Measurements from ENCODE around the gene SIN3A. TPM values are rescaled to one million over a fixed set of nuclear protein-coding genes. Genes with fewer than 3 reads are reported as not detected.

The SIN3A gene
- total and polyA plus RNA-seq, 2 experiments from 2014 or later: 24.3 to 73.0 TPM

DNA sequence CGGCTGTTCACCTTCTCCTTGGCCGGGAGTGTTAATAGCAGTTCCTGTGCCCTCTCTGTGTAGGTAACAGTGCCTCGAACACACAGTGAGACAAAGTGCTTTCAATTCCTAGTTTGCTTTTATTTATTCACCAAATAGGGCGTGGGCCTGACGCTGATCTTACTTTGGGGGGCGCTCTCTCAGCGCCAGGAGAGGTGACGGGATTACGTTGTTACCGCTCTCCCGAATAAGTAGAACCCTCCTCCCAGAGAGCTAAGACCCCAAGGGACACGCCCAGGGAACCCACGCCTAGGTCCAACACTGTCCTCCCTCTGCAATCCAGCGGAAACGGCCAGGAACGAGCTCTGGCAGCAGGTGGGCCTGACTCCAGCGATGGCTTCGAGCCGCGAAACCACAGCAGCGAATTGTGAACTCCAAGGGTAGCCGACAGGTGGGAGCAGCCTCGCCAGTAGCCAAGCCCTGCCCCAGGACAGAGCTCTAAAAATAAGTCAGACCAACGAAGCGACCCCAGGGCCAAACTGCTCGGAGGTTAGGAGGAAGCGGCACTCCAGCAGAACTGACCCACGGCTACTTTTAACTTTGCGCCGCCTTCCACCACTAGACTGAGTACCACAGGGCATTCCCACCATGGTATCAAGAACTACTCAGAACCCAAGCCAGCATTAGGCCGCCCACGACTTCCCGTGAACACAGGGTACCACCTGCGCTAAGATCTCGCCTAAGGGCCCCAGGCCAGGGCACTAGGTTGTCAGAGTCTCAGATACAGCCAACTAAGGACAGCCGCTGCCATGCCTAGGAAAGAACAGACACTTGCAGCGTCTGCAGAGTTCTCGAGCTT lies 1.6 kb upstream of the SIN3A start:
- H3K27me3 ChIP-seq (ENCODE audit: insufficient read depth): no peaks in the 10 kb centered on the region
- ATAC-seq: peak; percentile 2
- H2AFZ ChIP-seq: no peak overlapping the region
- peaks cover 17% of the 10 kb centered on the region for H3F3A ChIP-seq (replicated peaks; ENCODE audit: low read depth)
- Mint-ChIP-seq H3K4me3 (peak overlapping the region; percentile 96), H3K36me3 (ENCODE audit: low read depth) (no peaks in the 10 kb centered on the region; the same call in 2 of the 3 replicates), H3K27ac (peak overlapping the region; percentile 100), H3K4me1 (peaks cover 19% of the 10 kb centered on the region; the same call in 2 of the 3 replicates), H3K27me3 (ENCODE audit: insufficient read depth, low read depth, poor library complexity) (peaks cover 26% of the 10 kb centered on the region), H3K9me3 (no peaks in the 10 kb centered on the region; the same call in 2 of the 3 replicates)
- H3K27ac ChIP-seq (ENCODE audit: low read depth): peak overlapping the region; percentile 98
- peak overlapping the region; percentile 86 for H3K4me3 ChIP-seq
- peaks cover 21% of the 10 kb centered on the region for H3K4me1 ChIP-seq (ENCODE audit: insufficient read depth)
- TF ChIP-seq EZH2phosphoT487 (IDR thresholded peaks at IDR 0.05; ENCODE audit: unreplicated experiment): no peak
- TF ChIP-seq CREB1 (CRISPR knock-in tag; IDR thresholded peaks at IDR 0.05; ENCODE audit: low read depth): peak; percentile 56; the same call in 1 of the 2 replicates
- no peak for TF ChIP-seq JUNB (IDR thresholded peaks at IDR 0.05; ENCODE audit: unreplicated experiment)
- TF ChIP-seq, protein P1, sequence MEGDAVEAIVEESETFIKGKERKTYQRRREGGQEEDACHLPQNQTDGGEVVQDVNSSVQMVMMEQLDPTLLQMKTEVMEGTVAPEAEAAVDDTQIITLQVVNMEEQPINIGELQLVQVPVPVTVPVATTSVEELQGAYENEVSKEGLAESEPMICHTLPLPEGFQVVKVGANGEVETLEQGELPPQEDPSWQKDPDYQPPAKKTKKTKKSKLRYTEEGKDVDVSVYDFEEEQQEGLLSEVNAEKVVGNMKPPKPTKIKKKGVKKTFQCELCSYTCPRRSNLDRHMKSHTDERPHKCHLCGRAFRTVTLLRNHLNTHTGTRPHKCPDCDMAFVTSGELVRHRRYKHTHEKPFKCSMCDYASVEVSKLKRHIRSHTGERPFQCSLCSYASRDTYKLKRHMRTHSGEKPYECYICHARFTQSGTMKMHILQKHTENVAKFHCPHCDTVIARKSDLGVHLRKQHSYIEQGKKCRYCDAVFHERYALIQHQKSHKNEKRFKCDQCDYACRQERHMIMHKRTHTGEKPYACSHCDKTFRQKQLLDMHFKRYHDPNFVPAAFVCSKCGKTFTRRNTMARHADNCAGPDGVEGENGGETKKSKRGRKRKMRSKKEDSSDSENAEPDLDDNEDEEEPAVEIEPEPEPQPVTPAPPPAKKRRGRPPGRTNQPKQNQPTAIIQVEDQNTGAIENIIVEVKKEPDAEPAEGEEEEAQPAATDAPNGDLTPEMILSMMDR (conservative IDR thresholded peaks at IDR 0.05; ENCODE audit: low read depth in 2 of 2): peak; percentile 51 to 71
- no peak for TF ChIP-seq STAT1 (IDR thresholded peaks at IDR 0.05; ENCODE audit: unreplicated experiment)
- TF ChIP-seq EZH2 (IDR thresholded peaks at IDR 0.05; ENCODE audit: low read depth, unreplicated experiment): no peak
- TF ChIP-seq, protein P2, sequence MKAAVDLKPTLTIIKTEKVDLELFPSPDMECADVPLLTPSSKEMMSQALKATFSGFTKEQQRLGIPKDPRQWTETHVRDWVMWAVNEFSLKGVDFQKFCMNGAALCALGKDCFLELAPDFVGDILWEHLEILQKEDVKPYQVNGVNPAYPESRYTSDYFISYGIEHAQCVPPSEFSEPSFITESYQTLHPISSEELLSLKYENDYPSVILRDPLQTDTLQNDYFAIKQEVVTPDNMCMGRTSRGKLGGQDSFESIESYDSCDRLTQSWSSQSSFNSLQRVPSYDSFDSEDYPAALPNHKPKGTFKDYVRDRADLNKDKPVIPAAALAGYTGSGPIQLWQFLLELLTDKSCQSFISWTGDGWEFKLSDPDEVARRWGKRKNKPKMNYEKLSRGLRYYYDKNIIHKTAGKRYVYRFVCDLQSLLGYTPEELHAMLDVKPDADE (IDR thresholded peaks at IDR 0.05): no peak
- no peak for TF ChIP-seq NANOG (IDR thresholded peaks at IDR 0.05; ENCODE audit: borderline replicate concordance)
- TF ChIP-seq POLR2AphosphoS5 (IDR thresholded peaks at IDR 0.05; ENCODE audit: low read depth): 0 out of 2 replicates have a peak, but pooled peaks have one; percentile 21
- TF ChIP-seq, protein P3, sequence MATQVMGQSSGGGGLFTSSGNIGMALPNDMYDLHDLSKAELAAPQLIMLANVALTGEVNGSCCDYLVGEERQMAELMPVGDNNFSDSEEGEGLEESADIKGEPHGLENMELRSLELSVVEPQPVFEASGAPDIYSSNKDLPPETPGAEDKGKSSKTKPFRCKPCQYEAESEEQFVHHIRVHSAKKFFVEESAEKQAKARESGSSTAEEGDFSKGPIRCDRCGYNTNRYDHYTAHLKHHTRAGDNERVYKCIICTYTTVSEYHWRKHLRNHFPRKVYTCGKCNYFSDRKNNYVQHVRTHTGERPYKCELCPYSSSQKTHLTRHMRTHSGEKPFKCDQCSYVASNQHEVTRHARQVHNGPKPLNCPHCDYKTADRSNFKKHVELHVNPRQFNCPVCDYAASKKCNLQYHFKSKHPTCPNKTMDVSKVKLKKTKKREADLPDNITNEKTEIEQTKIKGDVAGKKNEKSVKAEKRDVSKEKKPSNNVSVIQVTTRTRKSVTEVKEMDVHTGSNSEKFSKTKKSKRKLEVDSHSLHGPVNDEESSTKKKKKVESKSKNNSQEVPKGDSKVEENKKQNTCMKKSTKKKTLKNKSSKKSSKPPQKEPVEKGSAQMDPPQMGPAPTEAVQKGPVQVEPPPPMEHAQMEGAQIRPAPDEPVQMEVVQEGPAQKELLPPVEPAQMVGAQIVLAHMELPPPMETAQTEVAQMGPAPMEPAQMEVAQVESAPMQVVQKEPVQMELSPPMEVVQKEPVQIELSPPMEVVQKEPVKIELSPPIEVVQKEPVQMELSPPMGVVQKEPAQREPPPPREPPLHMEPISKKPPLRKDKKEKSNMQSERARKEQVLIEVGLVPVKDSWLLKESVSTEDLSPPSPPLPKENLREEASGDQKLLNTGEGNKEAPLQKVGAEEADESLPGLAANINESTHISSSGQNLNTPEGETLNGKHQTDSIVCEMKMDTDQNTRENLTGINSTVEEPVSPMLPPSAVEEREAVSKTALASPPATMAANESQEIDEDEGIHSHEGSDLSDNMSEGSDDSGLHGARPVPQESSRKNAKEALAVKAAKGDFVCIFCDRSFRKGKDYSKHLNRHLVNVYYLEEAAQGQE (IDR thresholded peaks at IDR 0.05; ENCODE audit: unreplicated experiment): no peak
- H3K9me2 ChIP-seq (ENCODE audit: insufficient read depth): no peaks in the 10 kb centered on the region
- peaks cover 17% of the 10 kb centered on the region for H4K20me1 ChIP-seq (replicated peaks; ENCODE audit: insufficient read depth)
- H3K36me3 ChIP-seq (ENCODE audit: insufficient read depth): no peaks in the 10 kb centered on the region
- peak; percentile 91 for DNase-seq (ENCODE audit: low spot score)
- peak overlapping the region; percentile 81 for H3K4me2 ChIP-seq
- H3K79me2 ChIP-seq (replicated peaks; ENCODE audit: insufficient read depth): peaks cover 36% of the 10 kb centered on the region

All from GM23338 (cell line).